Parathyroid adenoma (tissue), 2 donors: ENCODE data around the gene DNAI2.

Experiments
- H2AFZ ChIP-seq: fragments of 300-600 bp; sonication (generic); one replicate; pipeline ENCODE4 v1.7.0; 2017; ENCODE audit warnings: antibody characterized with exemption, mild to moderate bottlenecking
- H3K27ac ChIP-seq: fragments of 300-600 bp; sonication (generic); one replicate; pipeline ENCODE4 v1.7.0; 2017
- H3K27me3 ChIP-seq: fragments of 300-600 bp; sonication (generic); one replicate; pipeline ENCODE4 v1.7.0; 2017; ENCODE audit warnings: low read length; ENCODE audit not compliant: control insufficient read depth, insufficient read depth
- H3K36me3 ChIP-seq: fragments of 300-600 bp; sonication (generic); one replicate; pipeline ENCODE4 v1.7.0; 2017; ENCODE audit warnings: low read length; ENCODE audit not compliant: control insufficient read depth, insufficient read depth
- H3K4me1 ChIP-seq: fragments of 300-600 bp; sonication (generic); one replicate; pipeline ENCODE4 v1.7.0; 2017; ENCODE audit warnings: control low read depth
- H3K4me2 ChIP-seq: fragments of 300-600 bp; sonication (generic); one replicate; pipeline ENCODE4 v1.7.0; 2017; ENCODE audit warnings: low read length
- H3K4me3 ChIP-seq: fragments of 300-600 bp; sonication (generic); one replicate; pipeline ENCODE4 v1.7.0; 2017; ENCODE audit warnings: low read depth, low read length
- H3K79me2 ChIP-seq: fragments of 300-600 bp; sonication (generic); one replicate; pipeline ENCODE4 v1.7.0; 2017; ENCODE audit warnings: control low read depth
- H3K9ac ChIP-seq: fragments of 300-600 bp; sonication (generic); one replicate; pipeline ENCODE4 v1.7.0; 2017; ENCODE audit warnings: mild to moderate bottlenecking
- H3K9me3 ChIP-seq: fragments of 300-600 bp; sonication (generic); one replicate; pipeline ENCODE4 v1.7.0; 2017; ENCODE audit warnings: low read length; ENCODE audit not compliant: control insufficient read depth
- TF ChIP-seq, protein P1 (sequence below): fragments of 300-600 bp; sonication (generic); IDR thresholded peaks from one replicate; pipeline ENCODE4 v1.7.0; 2017; ENCODE audit warnings: antibody characterized with exemption, mild to moderate bottlenecking
- donor health status: primary hyperparathyroidism.

The DNAI2 gene

DNA sequence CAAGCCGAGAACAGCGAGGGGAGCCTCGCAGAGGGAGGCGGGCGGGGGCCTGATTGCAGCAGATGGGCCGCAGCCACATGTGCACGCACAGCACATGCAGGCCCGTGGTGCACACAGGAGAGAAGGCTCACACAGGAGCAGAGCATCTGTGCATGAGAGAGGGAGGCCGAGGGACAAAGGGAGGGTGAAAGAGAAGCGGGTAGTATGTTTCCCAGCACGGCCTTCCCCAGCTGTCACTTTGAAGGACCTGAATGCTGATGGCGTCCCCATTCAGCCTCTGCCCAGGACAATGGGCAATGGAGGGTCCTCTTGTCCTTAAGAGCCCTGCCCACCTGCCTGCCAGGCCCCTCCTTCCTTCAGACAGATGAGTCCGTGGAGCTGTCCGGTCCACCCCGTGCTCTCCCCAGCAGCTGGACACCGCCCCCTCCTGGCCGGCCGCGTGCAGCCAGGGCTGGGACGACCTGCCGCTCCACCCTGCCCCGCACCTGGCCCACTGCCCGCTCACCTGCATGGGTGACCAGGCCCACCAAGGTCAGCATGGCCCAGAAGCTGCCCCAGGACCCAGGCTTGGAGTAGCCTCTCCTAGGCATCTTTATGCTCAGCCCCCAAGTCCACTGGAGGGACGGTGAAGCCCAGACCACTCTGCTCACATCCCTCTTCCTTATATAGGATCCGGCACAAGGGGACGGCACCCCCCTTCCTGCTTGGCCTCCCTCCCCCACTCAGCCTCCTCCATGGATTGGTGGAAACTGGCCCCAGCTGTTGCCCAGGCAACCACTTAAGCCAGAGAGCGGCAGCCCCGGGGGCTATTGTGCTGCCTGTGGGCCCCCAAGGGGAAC is 87.4 kb downstream of the DNAI2 start, which contains the start of gene BTBD17:
Gene BTBD17, minus strand, starts transcription at position 639 of the 839 bp plus-strand sequence. Its CDS starts 49 bp downstream, at position 590.
- Histone ChIP-seq H3K27me3 (no peaks in the 10 kb centered on the region), H3K4me2 (no peak within 1 kb of the TSS), H3K4me1 (no peaks in the 10 kb centered on the region), H3K36me3 (no peaks in the 10 kb centered on the region), H3K27ac (no peak within 1 kb of the TSS), H3K9ac (no peak within 1 kb of the TSS), H3K79me2 (no peaks in the 10 kb centered on the region), H3K9me3 (no peaks in the 10 kb centered on the region), H2AFZ (no peak within 1 kb of the TSS), H3K4me3 (no peak within 1 kb of the TSS)
- TF ChIP-seq, protein P1, sequence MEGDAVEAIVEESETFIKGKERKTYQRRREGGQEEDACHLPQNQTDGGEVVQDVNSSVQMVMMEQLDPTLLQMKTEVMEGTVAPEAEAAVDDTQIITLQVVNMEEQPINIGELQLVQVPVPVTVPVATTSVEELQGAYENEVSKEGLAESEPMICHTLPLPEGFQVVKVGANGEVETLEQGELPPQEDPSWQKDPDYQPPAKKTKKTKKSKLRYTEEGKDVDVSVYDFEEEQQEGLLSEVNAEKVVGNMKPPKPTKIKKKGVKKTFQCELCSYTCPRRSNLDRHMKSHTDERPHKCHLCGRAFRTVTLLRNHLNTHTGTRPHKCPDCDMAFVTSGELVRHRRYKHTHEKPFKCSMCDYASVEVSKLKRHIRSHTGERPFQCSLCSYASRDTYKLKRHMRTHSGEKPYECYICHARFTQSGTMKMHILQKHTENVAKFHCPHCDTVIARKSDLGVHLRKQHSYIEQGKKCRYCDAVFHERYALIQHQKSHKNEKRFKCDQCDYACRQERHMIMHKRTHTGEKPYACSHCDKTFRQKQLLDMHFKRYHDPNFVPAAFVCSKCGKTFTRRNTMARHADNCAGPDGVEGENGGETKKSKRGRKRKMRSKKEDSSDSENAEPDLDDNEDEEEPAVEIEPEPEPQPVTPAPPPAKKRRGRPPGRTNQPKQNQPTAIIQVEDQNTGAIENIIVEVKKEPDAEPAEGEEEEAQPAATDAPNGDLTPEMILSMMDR = peak; percentile 74

DNA sequence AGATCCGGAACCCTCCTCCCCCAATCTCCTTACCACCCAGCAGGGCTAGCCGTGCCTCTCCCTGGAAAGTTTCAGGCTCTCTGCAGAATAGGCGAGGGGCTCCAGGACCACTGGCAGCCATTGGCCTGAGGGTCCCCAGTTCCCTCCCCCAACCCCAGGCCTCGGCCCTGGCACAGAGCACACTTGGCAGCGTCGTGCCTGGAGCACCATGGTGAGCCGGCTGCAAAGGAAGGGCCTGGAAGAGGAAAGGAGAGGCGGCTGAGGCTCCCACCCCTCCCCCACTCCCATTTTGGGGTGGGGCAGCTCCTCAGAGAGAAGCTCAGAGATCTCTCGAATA is 88.0 kb downstream of the DNAI2 start:
- Histone ChIP-seq H3K4me1 (no peaks in the 10 kb centered on the region), H3K4me3 (no peak overlapping the region), H3K9me3 (no peaks in the 10 kb centered on the region), H3K36me3 (no peaks in the 10 kb centered on the region), H3K79me2 (no peaks in the 10 kb centered on the region), H3K27ac (no peak overlapping the region), H3K27me3 (no peaks in the 10 kb centered on the region), H2AFZ (no peak overlapping the region), H3K9ac (no peak overlapping the region), H3K4me2 (no peak overlapping the region)
- TF ChIP-seq, protein P1 = no peak

GRCh38 chr17:74362810-74363498 is 88.9 kb downstream of the DNAI2 start:
- Histone ChIP-seq H3K9me3 (no peaks in the 10 kb centered on the region), H3K9ac (no peak overlapping the region), H3K4me1 (no peaks in the 10 kb centered on the region), H3K27ac (no peak overlapping the region), H3K79me2 (no peaks in the 10 kb centered on the region), H3K36me3 (no peaks in the 10 kb centered on the region), H3K4me3 (no peak overlapping the region), H3K27me3 (no peaks in the 10 kb centered on the region), H2AFZ (no peak overlapping the region), H3K4me2 (no peak overlapping the region)
- TF ChIP-seq, protein P1 = no peak
